Astrocyte (in vitro differentiated cells and primary cell): Measurements from ENCODE around the gene MYO6. TPM values are rescaled to one million over a fixed set of nuclear protein-coding genes. Genes with fewer than 3 reads are reported as not detected.

Experiments used
- DNase-seq: peaks from one replicate; pipeline ENCODE4 v3.0.0-alpha.2; 2010; ENCODE audit warnings: low read depth
- FAIRE-seq: peaks from 2 replicates; lab custom pipeline; 2011; peaks lifted over from hg19 to GRCh38; lab: Jason Lieb, UNC
- H2AFZ ChIP-seq: 2 replicates; pipeline ENCODE4 v1.6.0; 2012; ENCODE audit warnings: low read depth, low read length, inconsistent platforms
- H3K27ac ChIP-seq: 2 replicates; pipeline ENCODE4 v1.5.1; 2011; ENCODE audit warnings: low read depth, low read length, inconsistent platforms
- H3K27me3 ChIP-seq: 2 replicates; pipeline ENCODE4 v1.6.0; 2011; ENCODE audit warnings: low read length, inconsistent platforms; ENCODE audit not compliant: insufficient read depth
- H3K36me3 ChIP-seq: 2 replicates; pipeline ENCODE4 v1.5.1; 2011; ENCODE audit warnings: low read length, inconsistent platforms; ENCODE audit not compliant: insufficient read depth
- H3K4me1 ChIP-seq: 2 replicates; pipeline ENCODE4 v1.5.1; 2011; ENCODE audit warnings: low read length, inconsistent platforms; ENCODE audit not compliant: insufficient read depth
- H3K4me2 ChIP-seq: 2 replicates; pipeline ENCODE4 v1.6.0; 2012; ENCODE audit warnings: low read length, inconsistent platforms
- H3K4me3 ChIP-seq: 2 replicates; pipeline ENCODE4 v1.5.1; 2011; ENCODE audit warnings: low read depth, mild to moderate bottlenecking, low read length, inconsistent platforms; ENCODE audit not compliant: insufficient read depth
- H3K79me2 ChIP-seq: 2 replicates; pipeline ENCODE4 v1.6.0; 2012; ENCODE audit warnings: mild to moderate bottlenecking, low read length, inconsistent platforms; ENCODE audit not compliant: insufficient read depth
- H3K9ac ChIP-seq: 2 replicates; pipeline ENCODE4 v1.6.0; 2012; ENCODE audit warnings: mild to moderate bottlenecking, low read length, inconsistent platforms
- H3K9me3 ChIP-seq: 2 replicates; pipeline ENCODE4 v1.5.1; 2012; ENCODE audit warnings: low read depth, mild to moderate bottlenecking, low read length, inconsistent platforms; ENCODE audit not compliant: insufficient read depth
- H4K20me1 ChIP-seq: 2 replicates; pipeline ENCODE4 v1.6.0; 2012; ENCODE audit warnings: low read length, inconsistent platforms; ENCODE audit not compliant: insufficient read depth
- H3K27ac Mint-ChIP-seq: one replicate; pipeline ENCODE4 v1.8.0; 2021; ENCODE audit warnings: mild to moderate bottlenecking, mixed read lengths; ENCODE audit not compliant: unreplicated experiment
- H3K27me3 Mint-ChIP-seq: one replicate; pipeline ENCODE4 v1.8.0; 2021; ENCODE audit warnings: low read depth, mixed read lengths; ENCODE audit not compliant: unreplicated experiment
- H3K36me3 Mint-ChIP-seq: one replicate; pipeline ENCODE4 v1.8.0; 2021; ENCODE audit warnings: low read depth, mixed read lengths; ENCODE audit not compliant: unreplicated experiment
- H3K4me1 Mint-ChIP-seq: one replicate; pipeline ENCODE4 v1.8.0; 2021; ENCODE audit warnings: low read depth, mixed read lengths; ENCODE audit not compliant: unreplicated experiment
- H3K4me3 Mint-ChIP-seq: one replicate; pipeline ENCODE4 v1.8.0; 2021; ENCODE audit warnings: mild to moderate bottlenecking, moderate library complexity, mixed read lengths; ENCODE audit not compliant: unreplicated experiment
- H3K9me3 Mint-ChIP-seq: one replicate; pipeline ENCODE4 v1.8.0; 2021; ENCODE audit warnings: mild to moderate bottlenecking, mixed read lengths; ENCODE audit not compliant: unreplicated experiment
- CTCF ChIP-seq: IDR thresholded peaks from 2 replicates; pipeline ENCODE4 v1.5.1; 2011; ENCODE audit warnings: low read depth, mild to moderate bottlenecking, inconsistent platforms, low read length, moderate library complexity; ENCODE audit not compliant: insufficient read depth
- EZH2 ChIP-seq: IDR thresholded peaks from 2 replicates; pipeline ENCODE4 v1.6.1; 2012; ENCODE audit warnings: mild to moderate bottlenecking, low read length, inconsistent platforms; ENCODE audit not compliant: insufficient read depth
- total RNA-seq: library from RNA; stranded (reverse); gene quantifications from 2 replicates; pipeline ENCODE4 v1.2.1, GENCODE V29; 2021

MYO6 gene
- total RNA-seq, 1 donor from 2014 or later, result 33.1 TPM

GRCh38 chr6:75746221-75746620, 2.8 kb upstream of the MYO6 start:
- no peak overlapping the region for H3K27ac ChIP-seq
- FAIRE-seq (no peak), DNase-seq (no peak)
- no peak overlapping the region for H2AFZ ChIP-seq
- TF ChIP-seq EZH2, result no peak
- TF ChIP-seq CTCF, result no peak
- Mint-ChIP-seq H3K36me3 (no peaks in the 10 kb centered on the region), H3K27me3 (no peaks in the 10 kb centered on the region), H3K27ac (no peak overlapping the region), H3K4me3 (no peak overlapping the region), H3K4me1 (peaks cover 4% of the 10 kb centered on the region), H3K9me3 (no peaks in the 10 kb centered on the region)
- no peaks in the 10 kb centered on the region for H4K20me1 ChIP-seq
- H3K79me2 ChIP-seq, result peaks cover 20% of the 10 kb centered on the region
- H3K9me3 ChIP-seq, result no peaks in the 10 kb centered on the region
- H3K36me3 ChIP-seq, result no peaks in the 10 kb centered on the region
- no peak overlapping the region for H3K9ac ChIP-seq
- no peak overlapping the region for H3K4me3 ChIP-seq
- H3K4me1 ChIP-seq, result peaks cover 4% of the 10 kb centered on the region
- H3K27me3 ChIP-seq, result no peaks in the 10 kb centered on the region
- no peak overlapping the region for H3K4me2 ChIP-seq

DNA sequence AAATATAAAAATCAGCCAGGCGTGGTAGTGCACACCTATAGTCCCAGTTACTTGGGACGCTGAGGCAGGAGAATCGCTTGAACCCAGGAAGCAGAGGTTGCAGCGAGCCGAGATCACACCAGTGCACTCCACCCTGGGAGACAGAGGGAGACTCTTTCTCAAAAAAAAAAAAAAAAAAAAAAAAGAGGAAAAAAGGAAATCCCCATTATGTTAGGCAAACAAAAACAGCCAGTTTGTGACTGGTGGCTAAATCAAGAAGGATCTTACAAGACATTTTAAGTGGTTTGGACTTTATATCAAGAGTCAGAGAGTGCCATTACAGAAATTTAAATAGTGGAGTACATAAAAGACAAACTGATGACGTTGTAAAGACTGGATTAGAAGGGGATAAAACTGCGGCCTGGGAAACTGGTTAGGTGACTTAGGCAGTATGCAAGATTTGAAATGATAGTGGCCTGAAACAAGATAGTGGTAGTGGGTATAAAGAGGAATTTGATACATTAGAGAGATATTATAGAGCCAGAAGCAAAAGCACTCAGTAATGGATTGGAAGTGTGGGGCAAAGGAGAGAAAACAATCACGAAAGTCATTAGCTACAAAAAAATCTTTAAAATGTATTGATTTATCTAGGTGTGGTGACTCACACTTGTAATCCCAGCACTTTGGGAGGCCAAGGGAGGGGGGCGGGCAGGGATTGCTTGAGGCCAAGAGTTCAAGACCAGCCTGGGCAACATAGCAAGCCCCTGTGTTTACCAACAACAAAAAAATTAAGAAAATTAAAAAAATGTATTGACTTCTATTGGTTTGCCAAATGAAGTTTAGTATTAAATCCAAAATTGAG, 1.7 kb upstream of the MYO6 start:
- H3K4me2 ChIP-seq, result no peak overlapping the region
- no peaks in the 10 kb centered on the region for H3K36me3 ChIP-seq
- H3K79me2 ChIP-seq, result peaks cover 20% of the 10 kb centered on the region
- TF ChIP-seq CTCF (no peak), EZH2 (no peak)
- no peaks in the 10 kb centered on the region for H3K9me3 ChIP-seq
- no peaks in the 10 kb centered on the region for H3K9me3 Mint-ChIP-seq
- no peaks in the 10 kb centered on the region for H4K20me1 ChIP-seq
- H3K4me1 ChIP-seq, result peaks cover 14% of the 10 kb centered on the region
- no peaks in the 10 kb centered on the region for H3K27me3 Mint-ChIP-seq
- H3K4me1 Mint-ChIP-seq, result peaks cover 7% of the 10 kb centered on the region
- H3K9ac ChIP-seq, result no peak overlapping the region
- no peak overlapping the region for H3K27ac ChIP-seq
- H3K27me3 ChIP-seq, result no peaks in the 10 kb centered on the region
- DNase-seq, result no peak
- no peak overlapping the region for H2AFZ ChIP-seq
- no peak for FAIRE-seq
- peak overlapping the region; percentile 90 for H3K4me3 Mint-ChIP-seq
- no peak overlapping the region for H3K27ac Mint-ChIP-seq
- H3K4me3 ChIP-seq, result no peak overlapping the region
- no peaks in the 10 kb centered on the region for H3K36me3 Mint-ChIP-seq
